H1 (cell line): ENCODE measurements around the gene NFKBIL1. TPM values are rescaled to one million over a fixed set of nuclear protein-coding genes. Genes with fewer than 3 reads are reported as not detected.

Experiments used
- CTCF ChIA-PET: fragments of 300-600 bp; sonication (Branson Sonifier 250); formaldehyde crosslinking; loops from one replicate; lab custom pipeline; 2021; ENCODE audit not compliant: partially characterized antibody; lab: Charles Lee
- POLR2A ChIA-PET: fragments of 300-600 bp; sonication (Branson Sonifier 250); formaldehyde crosslinking; loops from one replicate; lab custom pipeline; 2021; ENCODE audit warnings: inconsistent platforms; ENCODE audit not compliant: partially characterized antibody; lab: Charles Lee
- DNase-seq, 2 experiments: peaks; one replicate each; pipeline versions ENCODE4 v3.0.0 to v3.0.0-alpha.2; 2010 to 2022; ENCODE audit warnings: low spot score in 2 of 2, low read depth in 1 of 2, mixed read lengths in 1 of 2
- FAIRE-seq: peaks from 2 replicates; lab custom pipeline; 2011; peaks lifted over from hg19 to GRCh38; lab: Jason Lieb, UNC
- H2AFZ ChIP-seq: 2 replicates; pipeline ENCODE4 v1.8.1; 2012; ENCODE audit warnings: low read length, inconsistent platforms
- H2AK5ac ChIP-seq: 2 replicates; pipeline ENCODE4 v1.6.1; 2013; ENCODE audit warnings: low read depth, low read length
- H2BK120ac ChIP-seq: replicated peaks from 2 replicates; pipeline ENCODE3; 2013; ENCODE audit warnings: low read depth, low read length, inconsistent platforms
- H2BK12ac ChIP-seq: 2 replicates; pipeline ENCODE4 v1.6.1; 2013; ENCODE audit warnings: low read depth, low read length
- H2BK15ac ChIP-seq: 2 replicates; pipeline ENCODE4 v1.6.1; 2013; ENCODE audit warnings: low read length
- H2BK20ac ChIP-seq: 2 replicates; pipeline ENCODE4 v1.6.1; 2013; ENCODE audit warnings: low read length
- H2BK5ac ChIP-seq: 2 replicates; pipeline ENCODE4 v1.6.1; 2013; ENCODE audit warnings: low read depth, low read length
- H3K14ac ChIP-seq: 2 replicates; pipeline ENCODE4 v1.6.1; 2013; ENCODE audit warnings: inconsistent platforms; ENCODE audit not compliant: insufficient read length
- H3K18ac ChIP-seq: 2 replicates; pipeline ENCODE4 v1.6.1; 2013; ENCODE audit warnings: low read length; ENCODE audit errors: extremely low read depth
- H3K23ac ChIP-seq: 2 replicates; pipeline ENCODE4 v1.6.1; 2013; ENCODE audit warnings: inconsistent platforms; ENCODE audit not compliant: insufficient read length
- H3K23me2 ChIP-seq: 2 replicates; pipeline ENCODE4 v1.6.1; 2013; ENCODE audit warnings: low read depth, low read length
- H3K27ac ChIP-seq: 2 replicates; pipeline ENCODE4 v1.6.1; 2011; ENCODE audit warnings: low read depth, low read length, inconsistent platforms
- H3K27me3 ChIP-seq, 4 experiments: replicated peaks in 1 of 4; 1 replicate in 1 of 4; 2 replicates in 3 of 4; pipeline versions ENCODE4 v1.6.1 to v1.8.1; 2011 to 2013; ENCODE audit warnings: low read length in 3 of 4, mild to moderate bottlenecking in 3 of 4, inconsistent platforms in 2 of 4, mixed read lengths in 2 of 4, moderate library complexity in 1 of 4; ENCODE audit not compliant: control insufficient read depth in 3 of 4, insufficient read depth in 3 of 4; ENCODE audit errors: extremely low read depth in 1 of 4
- H3K36me3 ChIP-seq, 4 experiments: 2 replicates each; pipeline versions ENCODE4 v1.6.1 to v1.8.1; 2011 to 2013; ENCODE audit warnings: mild to moderate bottlenecking in 4 of 4, low read length in 3 of 4, moderate library complexity in 2 of 4, control low read depth in 1 of 4, inconsistent platforms in 1 of 4; ENCODE audit not compliant: insufficient read depth in 4 of 4, control insufficient read depth in 2 of 4
- H3K4ac ChIP-seq: replicated peaks from 2 replicates; pipeline ENCODE3; 2013; ENCODE audit warnings: low read length, low read depth, mixed read lengths, inconsistent platforms; ENCODE audit not compliant: insufficient read length
- H3K4me1 ChIP-seq, 4 experiments: replicated peaks in 1 of 4; 1 replicate in 1 of 4; 2 replicates in 3 of 4; pipeline versions ENCODE4 v1.6.1 to v1.8.1; 2011 to 2013; ENCODE audit warnings: low read length in 3 of 4, inconsistent platforms in 2 of 4, mixed read lengths in 1 of 4; ENCODE audit not compliant: insufficient read depth in 4 of 4, control insufficient read depth in 3 of 4
- H3K4me2 ChIP-seq, 2 experiments: 2 replicates each; pipeline versions ENCODE4 v1.6.1 to v1.8.1; 2011 to 2013; ENCODE audit warnings: low read depth in 2 of 2, low read length in 2 of 2, control low read depth in 1 of 2, inconsistent platforms in 1 of 2, mild to moderate bottlenecking in 1 of 2; ENCODE audit not compliant: insufficient read depth in 1 of 2
- H3K4me3 ChIP-seq, 4 experiments: fragments of 200-600, 300-600 bp in 1 of 4; sonication (generic), shearing (Covaris generic), sonication (Bioruptor Twin) in 1 of 4; 2 replicates each; pipeline versions ENCODE4 v1.5.1 to v1.8.1; 2011 to 2016; ENCODE audit warnings: low read length in 4 of 4, low read depth in 3 of 4, control low read depth in 2 of 4, inconsistent platforms in 2 of 4, mild to moderate bottlenecking in 2 of 4, mixed read lengths in 1 of 4, moderate library complexity in 1 of 4; ENCODE audit not compliant: insufficient read depth in 2 of 4; ENCODE audit errors: extremely low read depth in 1 of 4
- H3K56ac ChIP-seq: replicated peaks from 2 replicates; pipeline ENCODE3; 2013; ENCODE audit warnings: low read depth, mild to moderate bottlenecking, mixed read lengths, low read length, inconsistent platforms; ENCODE audit not compliant: insufficient read length
- H3K79me1 ChIP-seq: 2 replicates; pipeline ENCODE4 v1.6.1; 2013; ENCODE audit warnings: low read depth, low read length, control low read depth
- H3K79me2 ChIP-seq, 2 experiments: 2 replicates each; pipeline versions ENCODE4 v1.6.1 to v1.8.1; 2012 to 2013; ENCODE audit warnings: low read length in 2 of 2, mild to moderate bottlenecking in 2 of 2, inconsistent platforms in 1 of 2; ENCODE audit not compliant: insufficient read depth in 2 of 2, control insufficient read depth in 1 of 2
- H3K9ac ChIP-seq, 4 experiments: replicated peaks in 1 of 4; 1 replicate in 1 of 4; 2 replicates in 3 of 4; pipeline versions ENCODE4 v1.6.1 to v1.8.1; 2011 to 2013; ENCODE audit warnings: low read depth in 3 of 4, low read length in 3 of 4, control low read depth in 2 of 4, mild to moderate bottlenecking in 2 of 4, moderate library complexity in 2 of 4, inconsistent platforms in 1 of 4; ENCODE audit errors: extremely low read depth in 1 of 4
- H3K9me3 ChIP-seq, 2 experiments: 2 replicates each; pipeline versions ENCODE4 v1.6.1 to v1.8.1; 2012 to 2013; ENCODE audit warnings: mild to moderate bottlenecking in 2 of 2, moderate library complexity in 2 of 2, control low read depth in 1 of 2, inconsistent platforms in 1 of 2, low read depth in 1 of 2, low read length in 1 of 2, mixed read lengths in 1 of 2; ENCODE audit not compliant: insufficient read depth in 2 of 2
- H4K20me1 ChIP-seq, 2 experiments: replicated peaks in 1 of 2; 2 replicates each; pipeline versions ENCODE3 to v1.8.1; 2011 to 2013; ENCODE audit warnings: inconsistent platforms in 2 of 2, low read length in 2 of 2, mild to moderate bottlenecking in 1 of 2; ENCODE audit not compliant: insufficient read depth in 2 of 2, control insufficient read depth in 1 of 2
- H4K5ac ChIP-seq: 2 replicates; pipeline ENCODE4 v1.6.1; 2013; ENCODE audit warnings: low read length, low read depth, mixed read lengths, inconsistent platforms; ENCODE audit not compliant: insufficient read length
- H4K8ac ChIP-seq: 2 replicates; pipeline ENCODE4 v1.8.0; 2013; ENCODE audit warnings: mild to moderate bottlenecking, moderate library complexity, low read length, inconsistent platforms; ENCODE audit not compliant: insufficient read depth; ENCODE audit errors: extremely low read depth
- H4K91ac ChIP-seq: replicated peaks from 2 replicates; pipeline ENCODE3; 2013; ENCODE audit warnings: low read length, mixed read lengths, inconsistent platforms; ENCODE audit not compliant: insufficient read length
- BCL11A ChIP-seq, 2 experiments: IDR thresholded peaks; one replicate each; pipeline ENCODE4 v1.6.1; 2011; ENCODE audit warnings: low read depth in 2 of 2, low read length in 2 of 2, mild to moderate bottlenecking in 2 of 2
- BRCA1 ChIP-seq: IDR thresholded peaks from 2 replicates; pipeline ENCODE4 v1.6.1; 2012; ENCODE audit warnings: low read depth, low read length, improper control_type of control experiment
- CHD1 ChIP-seq: IDR thresholded peaks from 2 replicates; pipeline ENCODE4 v1.6.1; 2012; ENCODE audit warnings: low read depth, low read length, improper control_type of control experiment
- EZH2 ChIP-seq: fragments of 200-600 bp; sonication (generic); IDR thresholded peaks from 2 replicates; pipeline ENCODE4 v1.7.1; 2012; ENCODE audit warnings: low read depth, mild to moderate bottlenecking, moderate library complexity, low read length, inconsistent platforms; ENCODE audit not compliant: severe bottlenecking
- HDAC2 ChIP-seq, 2 experiments: fragments of 300-600 bp in 1 of 2; sonication (generic) in 1 of 2; IDR thresholded peaks; 2 replicates each; pipeline ENCODE4 v1.6.1; 2011 to 2012; ENCODE audit warnings: low read depth in 2 of 2, low read length in 2 of 2, mild to moderate bottlenecking in 2 of 2, moderate library complexity in 2 of 2, borderline replicate concordance in 1 of 2, inconsistent platforms in 1 of 2
- MAX ChIP-seq: IDR thresholded peaks from 2 replicates; pipeline ENCODE4 v1.6.1; 2012; ENCODE audit warnings: inconsistent platforms
- NANOG ChIP-seq: IDR thresholded peaks from 2 replicates; pipeline ENCODE4 v1.6.1; 2011; ENCODE audit warnings: low read length, low read depth, mild to moderate bottlenecking, inconsistent platforms; ENCODE audit not compliant: insufficient read depth, poor library complexity, severe bottlenecking
- NRF1 ChIP-seq: IDR thresholded peaks from 2 replicates; pipeline ENCODE4 v1.6.1; 2011; ENCODE audit warnings: mild to moderate bottlenecking, low read depth, low read length, improper control_type of control experiment
- RNF2 ChIP-seq: fragments of 200-900, 300-1000 bp; sonication (generic); IDR thresholded peaks from 2 replicates; pipeline ENCODE4 v1.7.1; 2016; ENCODE audit warnings: borderline replicate concordance, low read depth, mild to moderate bottlenecking, antibody characterized with exemption, low read length; ENCODE audit not compliant: poor library complexity, severe bottlenecking; ENCODE audit errors: missing control alignments
- SIRT6 ChIP-seq: IDR thresholded peaks from one replicate; pipeline ENCODE4 v1.7.1; 2012; ENCODE audit warnings: low read length, inconsistent platforms
- SRF ChIP-seq: IDR thresholded peaks from 2 replicates; pipeline ENCODE4 v1.6.1; 2011; ENCODE audit warnings: mild to moderate bottlenecking, low read depth, low read length, moderate library complexity
- TAF1 ChIP-seq: IDR thresholded peaks from 2 replicates; pipeline ENCODE4 v1.6.1; 2011; ENCODE audit warnings: mild to moderate bottlenecking, low read depth, low read length
- YY1 ChIP-seq: IDR thresholded peaks from 2 replicates; pipeline ENCODE4 v1.6.1; 2011; ENCODE audit warnings: low read depth, mild to moderate bottlenecking, low read length
- WGBS, 2 experiments: shearing (Covaris generic) in 1 of 2; methylation state at CpG; one replicate each; pipeline versions ENCODE4 v1.1.6 to v1.1.7; 2013 to 2015; ENCODE audit warnings: low lambda C conversion rate in 2 of 2, mixed read lengths in 2 of 2, inconsistent platforms in 1 of 2, low coverage in 1 of 2, missing lambda C conversion rate in 1 of 2; ENCODE audit not compliant: insufficient replicate concordance in 2 of 2, insufficient coverage in 1 of 2, insufficient read length in 1 of 2; ENCODE audit errors: extremely low coverage in 1 of 2, missing lambda C conversion rate in 1 of 2; 5-methylcytosine and 5-hydroxymethylcytosine counted together
- polyA plus RNA-seq, 7 experiments: library from polyadenylated mRNA; depleted of rRNA in 3 of 7; stranded (reverse) in 5 of 7; unstranded in 2 of 7; fragments of >200 nt in 5 of 7; fragments of 200-250 nt in 2 of 7; gene quantifications; 1 replicate in 5 of 7; 2 replicates in 1 of 7; 4 replicates in 1 of 7; pipeline versions ENCODE4 v1.2.1 to v1.2.3, GENCODE V29; 2011 to 2013; ENCODE audit warnings: missing spikeins in 2 of 7, mixed read lengths in 2 of 7
- total RNA-seq: library from RNA; stranded (reverse); fragmentation: NEBNext Ultra II Directional; extraction: Animal tissue kit (Norgen Biotek cat#: 25700); gene quantifications from 2 replicates; pipeline ENCODE4 v1.2.1, GENCODE V29; 2021

NFKBIL1 gene
- total and polyA plus RNA-seq, 2 of the 8 experiments (the other 6 are each of a cell fraction or from before 2014, with no cell fraction given): 7.5 to 11.2 TPM

GRCh38 chr6:31592396-31592771 is 45.0 kb downstream of the NFKBIL1 start:
- Histone ChIP-seq H3K23me2 (0 out of 2 replicates have a peak, but pooled peaks cover 2% of the 10 kb centered on the region), H2BK5ac (no peak overlapping the region), H4K20me1 (no peaks in the 10 kb centered on the region), H4K5ac (no peak overlapping the region), H3K27ac (no peak overlapping the region), H3K79me2 (no peaks in the 10 kb centered on the region), H3K27me3 (no peaks in the 10 kb centered on the region), H4K8ac (no peak overlapping the region; the same call in 1 of the 2 replicates), H3K36me3 (no peaks in the 10 kb centered on the region), H3K18ac (no peak overlapping the region), H3K4me3 (no peak overlapping the region), H2BK20ac (no peak overlapping the region), H2BK120ac (no peak overlapping the region), H2AK5ac (no peak overlapping the region), H3K4me1 (peaks cover 0 to 4% (median 0%) of the 10 kb centered on the region in 4 experiments; a peak in 1 of 7 replicates), H3K23ac (no peak overlapping the region), H4K91ac (no peak overlapping the region), H3K56ac (no peak overlapping the region), H3K14ac (no peak overlapping the region), H2BK15ac (no peak overlapping the region), H3K4ac (no peak overlapping the region), H3K4me2 (no peak overlapping the region), H2BK12ac (no peak overlapping the region), H3K9ac (no peak overlapping the region), H3K9me3 (no peaks in the 10 kb centered on the region), H2AFZ (peak overlapping the region; percentile 17; the same call in 1 of the 2 replicates), H3K79me1 (no peaks in the 10 kb centered on the region)
- FAIRE-seq (no peak), DNase-seq (no peak)
- WGBS, 2 experiments: 88% methylated on average over 6 of the region's 7 CpGs; no CpG with 5 or more reads in 1 of the 2 experiments
- ChIA-PET CTCF (interaction anchor here (1.1 to 22.0 kb wide), 4 partner anchors 10 to 43 kb away, joined by 3 to 640 read pairs (median 308); partner anchors contain the start of genes ATP6V1G2, DDX39B, LST1 and LTB), POLR2A (interaction anchor here (1.2 to 7.3 kb wide), 4 partner anchors 10 to 58 kb away, joined by 3 to 99 read pairs (median 4); partner anchors contain the start of genes ATP6V1G2, DDX39B, LTB and NFKBIL1)
- no peak for TF ChIP-seq TAF1
- TF ChIP-seq BCL11A (IDR thresholded peaks at IDR 0.05; ENCODE audit: low read depth in 2 of 2, low read length in 2 of 2): no peak
- no peak for TF ChIP-seq YY1
- no peak for TF ChIP-seq BRCA1
- no peak for TF ChIP-seq SRF
- no peak for TF ChIP-seq HDAC2 (IDR thresholded peaks at IDR 0.05; ENCODE audit: borderline replicate concordance in 1 of 2, low read depth in 2 of 2, low read length in 2 of 2)
- no peak for TF ChIP-seq RNF2
- TF ChIP-seq NANOG: no peak
- TF ChIP-seq MAX: no peak
- TF ChIP-seq NRF1: no peak
- TF ChIP-seq CHD1: no peak
- no peak for TF ChIP-seq EZH2
- no peak for TF ChIP-seq SIRT6
